HepG2 (cell line): Measurements from ENCODE around the gene LATS1. TPM values are rescaled to one million over a fixed set of nuclear protein-coding genes. Genes with fewer than 3 reads are reported as not detected.

Experiments used
- ARHGAP35 ChIP-seq: sonication (generic); formaldehyde crosslinking; IDR thresholded peaks from 2 replicates; pipeline ENCODE4 v1.9.0; 2022; ENCODE audit warnings: mild to moderate bottlenecking, inconsistent platforms, moderate library complexity, missing genetic modification reagents, borderline replicate concordance
- ELF3 ChIP-seq: IDR thresholded peaks from 2 replicates; pipeline ENCODE4 v1.6.1; 2016; ENCODE audit warnings: missing genetic modification reagents, missing compliant biosample characterization
- HHEX ChIP-seq: IDR thresholded peaks from 2 replicates; pipeline ENCODE4 v1.6.1; 2016; ENCODE audit warnings: control low read depth
- KMT2A ChIP-seq: sonication (generic); formaldehyde crosslinking; IDR thresholded peaks from 2 replicates; pipeline ENCODE4 v1.4.0; 2020; ENCODE audit warnings: missing genetic modification reagents
- MAFK ChIP-seq, 2 experiments: IDR thresholded peaks in 1 of 2; conservative IDR thresholded peaks in 1 of 2; 2 replicates each; pipeline ENCODE4 v1.6.1; 2011; ENCODE audit warnings: improper control_type of control experiment in 2 of 2, low read length in 2 of 2
- MBD4 ChIP-seq: IDR thresholded peaks from 2 replicates; pipeline ENCODE4 v1.6.1; 2012; ENCODE audit warnings: low read length, inconsistent platforms, borderline replicate concordance
- RBAK ChIP-seq: sonication (generic); formaldehyde crosslinking; IDR thresholded peaks from 2 replicates; pipeline ENCODE4 v1.5.1; 2020; ENCODE audit warnings: mild to moderate bottlenecking, missing genetic modification reagents
- SMYD3 ChIP-seq: sonication (generic); formaldehyde crosslinking; IDR thresholded peaks from 2 replicates; pipeline ENCODE4 v1.8.1; 2023; ENCODE audit warnings: mild to moderate bottlenecking, missing genetic modification reagents
- SOX13 ChIP-seq, 3 experiments: fragments of 450-650 bp in 1 of 3; sonication (generic) in 1 of 3; formaldehyde crosslinking in 1 of 3; IDR thresholded peaks in 2 of 3; conservative IDR thresholded peaks in 1 of 3; 2 replicates each; pipeline versions ENCODE4 v1.5.0 to v1.6.1; 2016 to 2020; ENCODE audit warnings: antibody characterized with exemption in 1 of 3, mild to moderate bottlenecking in 1 of 3, missing compliant biosample characterization in 1 of 3, missing genetic modification reagents in 1 of 3, moderate library complexity in 1 of 3
- SP140L ChIP-seq: sonication (generic); formaldehyde crosslinking; IDR thresholded peaks from 2 replicates; pipeline ENCODE4 v1.4.0; 2020; ENCODE audit warnings: missing genetic modification reagents, borderline replicate concordance
- SSRP1 ChIP-seq: IDR thresholded peaks from 2 replicates; pipeline ENCODE4 v1.6.1; 2016; ENCODE audit warnings: control low read depth
- ZBTB38 ChIP-seq: sonication (generic); formaldehyde crosslinking; IDR thresholded peaks from 2 replicates; pipeline ENCODE4 v1.5.1; 2020; ENCODE audit warnings: mild to moderate bottlenecking, missing genetic modification reagents
- ZBTB7B ChIP-seq: sonication (generic); formaldehyde crosslinking; IDR thresholded peaks from 2 replicates; pipeline ENCODE4 v1.4.0; 2020; ENCODE audit warnings: missing genetic modification reagents
- ZNF740 ChIP-seq: sonication (generic); formaldehyde crosslinking; IDR thresholded peaks from 2 replicates; pipeline ENCODE4 v1.4.0; 2020; ENCODE audit warnings: missing genetic modification reagents
- polyA plus RNA-seq, 8 experiments: library from polyadenylated mRNA; depleted of rRNA in 3 of 8; stranded (reverse) in 7 of 8; unstranded in 1 of 8; fragments of >200 nt; fragmentation: Illumina TruSeq in 4 of 8; extraction: Trizol in 4 of 8; gene quantifications; 2 replicates each; pipeline versions ENCODE4 v1.2.1 to v1.2.3, GENCODE V29; 2011 to 2016; ENCODE audit warnings: low read depth in 4 of 8, missing spikeins in 1 of 8, mixed read lengths in 1 of 8; ENCODE audit not compliant: insufficient read depth in 1 of 8
- total RNA-seq, 5 experiments: library from RNA; depleted of rRNA; stranded (reverse); fragments of >200 nt; fragmentation: Illumina TruSeq; extraction: Trizol; gene quantifications; 2 replicates each; pipeline ENCODE4 v1.2.3, GENCODE V29; 2016; ENCODE audit warnings: low read depth in 1 of 5
- TF ChIP-seq, protein P1 (sequence below), 2 experiments: sonication (generic) in 1 of 2; formaldehyde crosslinking in 1 of 2; IDR thresholded peaks; 2 replicates each; pipeline versions ENCODE4 v1.6.1 to v1.9.0; 2014 to 2022; ENCODE audit warnings: antibody characterized with exemption in 1 of 2, borderline replicate concordance in 1 of 2, inconsistent platforms in 1 of 2, low read depth in 1 of 2, missing genetic modification reagents in 1 of 2
- TF ChIP-seq, protein P2 (sequence below): sonication (generic); formaldehyde crosslinking; IDR thresholded peaks from 2 replicates; pipeline ENCODE4 v1.5.0; 2020; ENCODE audit warnings: missing genetic modification reagents
- TF ChIP-seq, protein P3 (sequence below): sonication (generic); formaldehyde crosslinking; IDR thresholded peaks from 2 replicates; pipeline ENCODE4 v1.5.0; 2020; ENCODE audit warnings: mild to moderate bottlenecking, missing genetic modification reagents

LATS1 gene
- total and polyA plus RNA-seq, 2 of the 13 experiments (the other 11 are each of a cell fraction or from before 2014, with no cell fraction given) = 9.9 to 12.6 TPM

DNA sequence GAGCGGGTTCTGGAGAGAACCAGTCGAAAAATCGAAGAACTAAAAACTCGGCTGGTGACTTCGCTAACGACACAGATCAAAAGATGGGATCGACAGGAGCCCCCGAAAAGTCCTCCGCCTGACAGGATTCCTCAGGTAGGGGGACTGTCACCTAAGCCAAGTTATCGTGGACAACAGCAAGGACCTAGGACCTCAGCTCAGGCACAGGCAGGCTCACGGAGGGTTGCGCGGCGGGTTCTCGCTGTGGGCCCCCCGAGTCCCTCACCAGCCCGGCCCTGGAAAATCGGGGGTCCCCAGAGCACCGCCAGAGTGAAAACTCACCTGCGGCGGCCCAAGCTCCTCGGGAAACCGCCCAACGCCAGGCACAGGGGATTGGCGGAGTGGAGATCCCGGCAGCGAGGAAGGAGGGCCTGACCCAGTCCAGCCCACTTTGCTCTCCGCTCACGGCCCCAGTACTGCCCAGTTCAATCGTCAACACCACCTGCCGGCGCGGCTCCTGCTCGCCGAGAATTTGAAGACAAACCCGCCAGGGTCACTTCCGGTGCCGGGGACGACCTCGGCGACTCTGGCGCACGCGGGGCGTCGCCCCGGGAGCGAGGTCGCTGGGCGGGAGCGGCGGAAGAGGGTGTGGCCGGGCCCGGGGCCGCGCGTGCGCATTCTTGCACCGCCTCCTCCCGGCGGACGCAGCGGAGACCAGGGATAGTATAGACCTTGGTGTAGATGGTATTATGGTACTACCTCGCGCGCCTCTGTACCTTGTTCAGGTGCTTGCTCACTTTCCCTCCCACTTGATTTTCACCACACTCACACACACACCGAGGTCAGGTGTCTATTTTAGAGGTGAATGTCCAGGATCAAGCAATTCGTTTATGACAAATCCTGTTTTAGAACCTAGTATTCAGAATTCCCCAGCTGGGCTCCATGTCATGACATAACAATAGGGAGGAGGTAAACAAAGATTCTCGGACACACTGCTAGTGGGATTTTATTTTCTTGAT lies 69.5 kb downstream of the LATS1 start, which contains the start of gene KATNA1 (continued):
- TF ChIP-seq HHEX (CRISPR knock-in tag) (0 out of 2 replicates have a peak, but pooled peaks have one; percentile 27), SSRP1 (CRISPR knock-in tag) (no peak; the same call in none of the 2 replicates), MAFK (conservative IDR thresholded peaks at IDR 0.05 in 1 of 2, IDR thresholded peaks at IDR 0.05 in 1 of 2; ENCODE audit: low read length in 2 of 2) (no peak), MBD4 (no peak), KMT2A (CRISPR knock-in tag) (peak; percentile 99), SOX13 (IDR thresholded peaks at IDR 0.05) (0 out of 2 replicates have a peak, but pooled peaks have one; percentile 13), SOX13 (CRISPR knock-in tag; conservative IDR thresholded peaks at IDR 0.05 in 1 of 2, IDR thresholded peaks at IDR 0.05 in 1 of 2) (peak; percentile 75 to 79; a peak in 2 of 4 replicates), RBAK (CRISPR knock-in tag) (no peak), ELF3 (peak; percentile 97), ZBTB38 (peak; percentile 98), ARHGAP35 (CRISPR knock-in tag) (peak; percentile 99), SP140L (CRISPR knock-in tag) (no peak; the same call in 1 of the 2 replicates), ZNF740 (CRISPR knock-in tag) (peak; percentile 71; the same call in 1 of the 2 replicates), ZBTB7B (CRISPR knock-in tag) (peak; percentile 94), SMYD3 (peak; percentile 98)
- TF ChIP-seq, protein P1, sequence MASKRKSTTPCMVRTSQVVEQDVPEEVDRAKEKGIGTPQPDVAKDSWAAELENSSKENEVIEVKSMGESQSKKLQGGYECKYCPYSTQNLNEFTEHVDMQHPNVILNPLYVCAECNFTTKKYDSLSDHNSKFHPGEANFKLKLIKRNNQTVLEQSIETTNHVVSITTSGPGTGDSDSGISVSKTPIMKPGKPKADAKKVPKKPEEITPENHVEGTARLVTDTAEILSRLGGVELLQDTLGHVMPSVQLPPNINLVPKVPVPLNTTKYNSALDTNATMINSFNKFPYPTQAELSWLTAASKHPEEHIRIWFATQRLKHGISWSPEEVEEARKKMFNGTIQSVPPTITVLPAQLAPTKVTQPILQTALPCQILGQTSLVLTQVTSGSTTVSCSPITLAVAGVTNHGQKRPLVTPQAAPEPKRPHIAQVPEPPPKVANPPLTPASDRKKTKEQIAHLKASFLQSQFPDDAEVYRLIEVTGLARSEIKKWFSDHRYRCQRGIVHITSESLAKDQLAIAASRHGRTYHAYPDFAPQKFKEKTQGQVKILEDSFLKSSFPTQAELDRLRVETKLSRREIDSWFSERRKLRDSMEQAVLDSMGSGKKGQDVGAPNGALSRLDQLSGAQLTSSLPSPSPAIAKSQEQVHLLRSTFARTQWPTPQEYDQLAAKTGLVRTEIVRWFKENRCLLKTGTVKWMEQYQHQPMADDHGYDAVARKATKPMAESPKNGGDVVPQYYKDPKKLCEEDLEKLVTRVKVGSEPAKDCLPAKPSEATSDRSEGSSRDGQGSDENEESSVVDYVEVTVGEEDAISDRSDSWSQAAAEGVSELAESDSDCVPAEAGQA (IDR thresholded peaks at IDR 0.05; ENCODE audit: low read depth) = peak; percentile 76
- TF ChIP-seq, protein P1 (CRISPR knock-in tag; IDR thresholded peaks at IDR 0.05; ENCODE audit: borderline replicate concordance) = peak; percentile 98
- TF ChIP-seq, protein P2, sequence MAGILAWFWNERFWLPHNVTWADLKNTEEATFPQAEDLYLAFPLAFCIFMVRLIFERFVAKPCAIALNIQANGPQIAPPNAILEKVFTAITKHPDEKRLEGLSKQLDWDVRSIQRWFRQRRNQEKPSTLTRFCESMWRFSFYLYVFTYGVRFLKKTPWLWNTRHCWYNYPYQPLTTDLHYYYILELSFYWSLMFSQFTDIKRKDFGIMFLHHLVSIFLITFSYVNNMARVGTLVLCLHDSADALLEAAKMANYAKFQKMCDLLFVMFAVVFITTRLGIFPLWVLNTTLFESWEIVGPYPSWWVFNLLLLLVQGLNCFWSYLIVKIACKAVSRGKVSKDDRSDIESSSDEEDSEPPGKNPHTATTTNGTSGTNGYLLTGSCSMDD = peak; percentile 98
- TF ChIP-seq, protein P3, sequence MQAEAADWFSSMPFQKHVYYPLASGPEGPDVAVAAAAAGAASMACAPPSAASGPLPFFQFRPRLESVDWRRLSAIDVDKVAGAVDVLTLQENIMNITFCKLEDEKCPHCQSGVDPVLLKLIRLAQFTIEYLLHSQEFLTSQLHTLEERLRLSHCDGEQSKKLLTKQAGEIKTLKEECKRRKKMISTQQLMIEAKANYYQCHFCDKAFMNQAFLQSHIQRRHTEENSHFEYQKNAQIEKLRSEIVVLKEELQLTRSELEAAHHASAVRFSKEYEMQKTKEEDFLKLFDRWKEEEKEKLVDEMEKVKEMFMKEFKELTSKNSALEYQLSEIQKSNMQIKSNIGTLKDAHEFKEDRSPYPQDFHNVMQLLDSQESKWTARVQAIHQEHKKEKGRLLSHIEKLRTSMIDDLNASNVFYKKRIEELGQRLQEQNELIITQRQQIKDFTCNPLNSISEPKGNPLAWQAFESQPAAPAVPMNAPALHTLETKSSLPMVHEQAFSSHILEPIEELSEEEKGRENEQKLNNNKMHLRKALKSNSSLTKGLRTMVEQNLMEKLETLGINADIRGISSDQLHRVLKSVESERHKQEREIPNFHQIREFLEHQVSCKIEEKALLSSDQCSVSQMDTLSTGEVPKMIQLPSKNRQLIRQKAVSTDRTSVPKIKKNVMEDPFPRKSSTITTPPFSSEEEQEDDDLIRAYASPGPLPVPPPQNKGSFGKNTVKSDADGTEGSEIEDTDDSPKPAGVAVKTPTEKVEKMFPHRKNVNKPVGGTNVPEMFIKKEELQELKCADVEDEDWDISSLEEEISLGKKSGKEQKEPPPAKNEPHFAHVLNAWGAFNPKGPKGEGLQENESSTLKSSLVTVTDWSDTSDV = peak; percentile 99
